ENCODE measurements around the gene RENBP. TPM values are rescaled to one million over a fixed set of nuclear protein-coding genes. Genes with fewer than 3 reads are reported as not detected.

The RENBP gene
- total RNA-seq, 1 experiment from 2014 or later: 7.1 TPM

DNA sequence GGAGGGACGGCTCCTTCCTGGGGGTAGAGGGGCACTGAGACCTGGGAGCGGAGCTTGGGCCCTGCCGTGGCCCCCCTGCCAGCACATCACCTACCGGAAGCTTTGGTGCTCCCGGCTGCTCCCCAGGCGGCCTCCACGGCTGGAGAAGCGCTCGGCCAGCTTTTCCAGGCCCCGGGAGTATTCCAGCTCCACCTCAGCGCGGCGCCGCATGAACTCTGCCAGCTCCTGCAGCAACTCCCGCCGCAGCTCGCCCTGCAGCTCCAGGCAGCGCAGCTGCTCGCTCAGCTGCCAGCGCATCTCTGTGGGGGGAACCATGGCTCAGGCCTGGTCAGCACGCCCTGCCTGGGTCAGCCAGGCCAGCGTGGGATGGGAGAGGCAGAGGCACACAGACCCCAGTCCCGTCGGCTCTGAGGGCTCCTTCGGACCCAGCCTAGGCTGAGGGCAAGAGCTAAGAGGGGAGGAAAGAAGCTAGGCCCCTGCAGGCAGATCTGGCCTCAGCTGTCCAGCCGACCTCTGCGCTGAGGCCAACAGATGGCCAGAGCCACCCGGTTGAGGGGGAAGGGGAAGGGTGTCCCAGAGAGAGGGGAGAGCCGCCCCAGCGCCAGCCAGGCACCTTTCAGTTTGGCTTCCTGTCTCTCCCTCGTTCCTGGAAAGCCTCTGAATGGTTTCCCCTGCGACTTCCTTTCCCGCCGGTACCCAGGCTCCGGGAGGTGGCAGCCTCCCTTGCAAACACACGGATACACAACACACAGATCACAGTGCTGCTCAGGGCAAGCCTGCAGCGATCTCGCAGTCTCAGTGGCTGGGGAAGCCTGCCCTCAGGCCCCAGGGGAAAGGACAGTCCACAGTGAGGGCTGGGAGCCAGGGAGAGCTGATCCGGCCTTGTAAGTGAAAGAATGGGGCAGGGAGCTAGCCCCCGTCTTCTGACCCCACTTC lies 22.7 kb downstream of the RENBP start:
- H2AFZ ChIP-seq (ENCODE audit: low read length): no peak overlapping the region
- H4K20me1 ChIP-seq (ENCODE audit: control insufficient read depth, insufficient read depth, insufficient read length): no peaks in the 10 kb centered on the region
- H4K91ac ChIP-seq (ENCODE audit: insufficient read length, low read depth, low read length): no peak overlapping the region
- no peak overlapping the region for H2BK5ac ChIP-seq (ENCODE audit: insufficient read length, low read length)
- DNase-seq: no peak
- H2BK12ac ChIP-seq (ENCODE audit: insufficient read length, low read depth, low read length): no peak overlapping the region
- no peak overlapping the region for H2BK120ac ChIP-seq (ENCODE audit: low read depth, low read length, poor library complexity, severe bottlenecking)
- H3K4ac ChIP-seq (ENCODE audit: low read depth, low read length): no peak overlapping the region
- H2AK5ac ChIP-seq (ENCODE audit: insufficient read length, low read length): no peak overlapping the region
- H3K9me3 ChIP-seq (ENCODE audit: control insufficient read depth, low read depth, low read length): peaks cover 20% of the 10 kb centered on the region
- H3K27ac ChIP-seq (ENCODE audit: insufficient read length, low read depth, low read length): no peak overlapping the region
- no CpG with 5 or more reads among the region's 40 CpGs for WGBS (ENCODE audit: extremely low coverage, insufficient read length, low lambda C conversion rate)
- no peaks in the 10 kb centered on the region for H3K4me1 ChIP-seq (ENCODE audit: insufficient read depth, low read length)
- H3K4me3 Mint-ChIP-seq: no peak overlapping the region
- no peaks in the 10 kb centered on the region for H3K27me3 ChIP-seq (ENCODE audit: insufficient read depth, low read length)
- TF ChIP-seq, protein P1, sequence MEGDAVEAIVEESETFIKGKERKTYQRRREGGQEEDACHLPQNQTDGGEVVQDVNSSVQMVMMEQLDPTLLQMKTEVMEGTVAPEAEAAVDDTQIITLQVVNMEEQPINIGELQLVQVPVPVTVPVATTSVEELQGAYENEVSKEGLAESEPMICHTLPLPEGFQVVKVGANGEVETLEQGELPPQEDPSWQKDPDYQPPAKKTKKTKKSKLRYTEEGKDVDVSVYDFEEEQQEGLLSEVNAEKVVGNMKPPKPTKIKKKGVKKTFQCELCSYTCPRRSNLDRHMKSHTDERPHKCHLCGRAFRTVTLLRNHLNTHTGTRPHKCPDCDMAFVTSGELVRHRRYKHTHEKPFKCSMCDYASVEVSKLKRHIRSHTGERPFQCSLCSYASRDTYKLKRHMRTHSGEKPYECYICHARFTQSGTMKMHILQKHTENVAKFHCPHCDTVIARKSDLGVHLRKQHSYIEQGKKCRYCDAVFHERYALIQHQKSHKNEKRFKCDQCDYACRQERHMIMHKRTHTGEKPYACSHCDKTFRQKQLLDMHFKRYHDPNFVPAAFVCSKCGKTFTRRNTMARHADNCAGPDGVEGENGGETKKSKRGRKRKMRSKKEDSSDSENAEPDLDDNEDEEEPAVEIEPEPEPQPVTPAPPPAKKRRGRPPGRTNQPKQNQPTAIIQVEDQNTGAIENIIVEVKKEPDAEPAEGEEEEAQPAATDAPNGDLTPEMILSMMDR (conservative IDR thresholded peaks at IDR 0.05): no peak
- H3K4me2 ChIP-seq (ENCODE audit: insufficient read depth, insufficient read length, low read length): no peak overlapping the region
- no peak overlapping the region for H3K9ac ChIP-seq (ENCODE audit: extremely low read depth, insufficient read length, low read length)
- no peak overlapping the region for H2BK20ac ChIP-seq (ENCODE audit: low read depth, low read length, poor library complexity, severe bottlenecking)
- no peak overlapping the region for H3K23ac ChIP-seq (ENCODE audit: insufficient read length, low read depth, low read length)
- H3K18ac ChIP-seq (ENCODE audit: insufficient read length, low read depth, low read length): no peak overlapping the region
- no peaks in the 10 kb centered on the region for H3K79me2 ChIP-seq (ENCODE audit: insufficient read depth, low read length)
- H3K9me3 Mint-ChIP-seq: peaks cover 56 to 70% of the 10 kb centered on the region in 2 experiments
- H3K4me1 Mint-ChIP-seq: peaks cover 11 to 14% of the 10 kb centered on the region in 2 experiments; a peak in 2 of 4 replicates
- H4K8ac ChIP-seq (replicated peaks; ENCODE audit: insufficient read length, low read depth, low read length): no peak overlapping the region
- no peak overlapping the region for H4K5ac ChIP-seq (ENCODE audit: insufficient read length, low read depth, low read length)
- no peak overlapping the region for H3T11ph ChIP-seq (ENCODE audit: low read length)
- H3K14ac ChIP-seq (ENCODE audit: insufficient read depth, low read length): no peak overlapping the region
- H3K36me3 Mint-ChIP-seq (ENCODE audit: insufficient read depth in 1 of 3, low read depth in 3 of 3): peaks cover 13 to 25% (median 16%) of the 10 kb centered on the region in 3 experiments
- no peak overlapping the region for H3K56ac ChIP-seq (ENCODE audit: insufficient read length, low read depth, low read length)
- no peaks in the 10 kb centered on the region for H3K79me1 ChIP-seq (ENCODE audit: insufficient read depth, low read depth, low read length, poor library complexity, severe bottlenecking)
- H2BK15ac ChIP-seq (ENCODE audit: low read depth, low read length): no peak overlapping the region
- peaks cover 15% of the 10 kb centered on the region for H3K23me2 ChIP-seq (ENCODE audit: insufficient read length, low read depth, low read length, poor library complexity, severe bottlenecking)
- H3K27ac Mint-ChIP-seq: no peak overlapping the region
- H3K27me3 Mint-ChIP-seq (ENCODE audit: low read depth): no peaks in the 10 kb centered on the region; the same call in none of the 2 replicates
